Measurements from ENCODE around the gene MOSMO.
"Not testable (repeated sequence)": the region's sequence is repeated elsewhere in the genome, so short reads cannot be mapped to it uniquely, and the experiment has no call there.

Gene MOSMO

GRCh38 chr16:22004341-22004740 lies 3.6 kb upstream of the MOSMO start:
- DNase-seq: no peak

- DNase-seq: no peak
Measured at GRCh38 chr16:22005746-22006145, 2.2 kb upstream of the MOSMO start.

- DNase-seq: no peak
Measured at GRCh38 chr16:22006636-22007035, 1.3 kb upstream of the MOSMO start.

- DNase-seq: no peak
Measured at GRCh38 chr16:22007159-22007508, 777 bp upstream of the MOSMO start.

- no peak for DNase-seq
Measured at GRCh38 chr16:22008215-22009059, 526 bp downstream of the MOSMO start.

GRCh38 chr16:22010902-22011301 lies 3.0 kb downstream of the MOSMO start:
- DNase-seq: no peak

- no peak for DNase-seq
Measured at GRCh38 chr16:22012241-22012640, 4.3 kb downstream of the MOSMO start.

GRCh38 chr16:22013486-22013885 lies 5.6 kb downstream of the MOSMO start:
- DNase-seq: no peak

GRCh38 chr16:22014271-22014873 lies 6.5 kb downstream of the MOSMO start:
- no peak for DNase-seq

GRCh38 chr16:22016927-22017326 lies 9.0 kb downstream of the MOSMO start:
- no peak for DNase-seq

- DNase-seq: no peak
Measured at GRCh38 chr16:22018559-22018958, 10.6 kb downstream of the MOSMO start.

- no peak for DNase-seq
Measured at GRCh38 chr16:22022151-22022550, 14.2 kb downstream of the MOSMO start.

GRCh38 chr16:22023505-22023904 lies 15.6 kb downstream of the MOSMO start:
- DNase-seq: no peak

GRCh38 chr16:22024785-22025184 lies 16.9 kb downstream of the MOSMO start:
- DNase-seq: not testable (repeated sequence)

GRCh38 chr16:22027633-22028032 lies 19.7 kb downstream of the MOSMO start:
- DNase-seq: no peak

GRCh38 chr16:22029632-22030031 lies 21.7 kb downstream of the MOSMO start:
- no peak for DNase-seq

- no peak for DNase-seq
Measured at GRCh38 chr16:22030087-22030812, 22.3 kb downstream of the MOSMO start.

GRCh38 chr16:22031483-22032083 lies 23.7 kb downstream of the MOSMO start:
- no peak for DNase-seq

- no peak for DNase-seq
Measured at GRCh38 chr16:22034503-22034902, 26.6 kb downstream of the MOSMO start.

GRCh38 chr16:22035153-22035552 lies 27.2 kb downstream of the MOSMO start:
- no peak for DNase-seq

- not testable (repeated sequence) for DNase-seq
Measured at GRCh38 chr16:22043882-22044281, 36.0 kb downstream of the MOSMO start.

- not testable (repeated sequence) for DNase-seq
Measured at GRCh38 chr16:22045888-22046287, 38.0 kb downstream of the MOSMO start.

GRCh38 chr16:22050963-22051362 lies 43.1 kb downstream of the MOSMO start:
- DNase-seq: no peak

GRCh38 chr16:22052980-22053379 lies 45.1 kb downstream of the MOSMO start:
- no peak for DNase-seq
